Skeletal muscle satellite cell (primary cell): ENCODE results near the gene PSMB8.
"Not testable (repeated sequence)": the region's sequence is repeated elsewhere in the genome, so short reads cannot be mapped to it uniquely, and the experiment has no call there.

Experiments
- H3K27me3 ChIP-seq: 2 replicates; pipeline ENCODE4 v1.7.0; 2013; ENCODE audit warnings: low read length; ENCODE audit not compliant: control insufficient read depth, insufficient read depth
- H3K36me3 ChIP-seq: 2 replicates; pipeline ENCODE4 v1.7.0; 2013; ENCODE audit warnings: mild to moderate bottlenecking, control low read depth, low read length; ENCODE audit not compliant: insufficient read depth
- H3K4me1 ChIP-seq: 2 replicates; pipeline ENCODE4 v1.7.0; 2013; ENCODE audit warnings: low read length; ENCODE audit not compliant: control insufficient read depth, insufficient read depth
- H3K4me2 ChIP-seq: 2 replicates; pipeline ENCODE4 v1.7.0; 2013; ENCODE audit warnings: mild to moderate bottlenecking, low read length
- H3K4me3 ChIP-seq: 2 replicates; pipeline ENCODE4 v1.7.0; 2013; ENCODE audit warnings: low read length
- H3K9ac ChIP-seq: 2 replicates; pipeline ENCODE4 v1.7.0; 2013; ENCODE audit warnings: mild to moderate bottlenecking, low read depth, low read length, moderate library complexity
- H3K9me3 ChIP-seq: replicated peaks from 2 replicates; pipeline ENCODE4 v1.7.0; 2013; ENCODE audit warnings: mild to moderate bottlenecking, control low read depth, low read length

PSMB8 gene

GRCh38 chr6:32876603-32877002 lies 32.8 kb upstream of the PSMB8 start:
- Histone ChIP-seq H3K9me3 (no peaks in the 10 kb centered on the region), H3K4me1 (no peaks in the 10 kb centered on the region), H3K27me3 (peaks cover 60% of the 10 kb centered on the region), H3K36me3 (no peaks in the 10 kb centered on the region), H3K4me2 (no peak overlapping the region), H3K4me3 (no peak overlapping the region), H3K9ac (no peak overlapping the region)

DNA sequence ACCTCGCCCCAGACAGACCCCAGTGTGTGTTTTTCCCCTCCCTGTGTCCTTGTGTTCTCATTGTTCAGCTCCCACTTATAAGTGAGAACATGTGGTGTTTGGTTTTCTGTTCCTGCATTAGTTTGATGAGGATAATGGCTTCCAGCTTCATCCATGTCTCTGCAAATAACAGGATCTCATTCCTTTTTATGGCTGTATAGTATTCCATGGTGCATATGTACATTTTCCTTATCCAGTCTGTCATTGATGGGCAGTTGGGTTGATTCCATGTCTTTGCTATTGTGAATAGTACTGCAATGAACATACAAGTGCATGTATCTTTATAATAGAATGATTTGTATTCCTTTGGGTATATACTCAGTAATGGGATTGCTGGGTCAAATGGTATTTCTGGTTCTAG lies 30.1 kb upstream of the PSMB8 start:
- H3K4me3 ChIP-seq, H3K4me2 ChIP-seq, H3K9ac ChIP-seq, H3K9me3 ChIP-seq, H3K4me1 ChIP-seq, H3K36me3 ChIP-seq: not testable (repeated sequence)
- H3K27me3 ChIP-seq, result peaks cover 61% of the 10 kb centered on the region

DNA sequence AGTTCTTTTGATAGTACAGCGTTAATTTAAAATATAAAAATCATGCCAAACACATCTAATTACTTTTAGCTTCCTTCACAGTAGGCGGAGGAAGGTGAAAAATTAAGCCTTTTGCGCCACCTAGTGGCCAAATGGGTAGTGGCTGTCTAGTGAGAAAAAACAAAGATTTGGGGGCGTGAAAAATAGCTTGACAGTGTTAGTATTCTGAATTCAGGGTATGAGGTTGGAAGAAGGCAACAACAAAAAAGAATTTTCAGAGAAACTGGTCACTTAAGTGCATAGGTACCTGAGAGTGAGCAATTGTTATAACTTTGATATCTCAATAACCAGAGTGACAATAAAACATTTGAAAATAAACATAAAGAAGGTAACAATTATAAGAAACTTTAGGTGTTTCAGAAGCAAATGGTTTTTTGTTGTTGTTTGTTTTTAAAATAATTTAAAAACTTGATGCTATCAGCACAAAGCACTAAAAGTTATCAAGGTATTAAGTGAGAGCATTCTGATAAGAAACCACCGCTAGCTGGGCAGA lies 24.5 kb upstream of the PSMB8 start:
- no peak overlapping the region for H3K9ac ChIP-seq
- H3K4me2 ChIP-seq, result no peak overlapping the region
- no peaks in the 10 kb centered on the region for H3K36me3 ChIP-seq
- no peaks in the 10 kb centered on the region for H3K9me3 ChIP-seq
- no peak overlapping the region for H3K4me3 ChIP-seq
- H3K27me3 ChIP-seq, result peaks cover 58% of the 10 kb centered on the region
- no peaks in the 10 kb centered on the region for H3K4me1 ChIP-seq

DNA sequence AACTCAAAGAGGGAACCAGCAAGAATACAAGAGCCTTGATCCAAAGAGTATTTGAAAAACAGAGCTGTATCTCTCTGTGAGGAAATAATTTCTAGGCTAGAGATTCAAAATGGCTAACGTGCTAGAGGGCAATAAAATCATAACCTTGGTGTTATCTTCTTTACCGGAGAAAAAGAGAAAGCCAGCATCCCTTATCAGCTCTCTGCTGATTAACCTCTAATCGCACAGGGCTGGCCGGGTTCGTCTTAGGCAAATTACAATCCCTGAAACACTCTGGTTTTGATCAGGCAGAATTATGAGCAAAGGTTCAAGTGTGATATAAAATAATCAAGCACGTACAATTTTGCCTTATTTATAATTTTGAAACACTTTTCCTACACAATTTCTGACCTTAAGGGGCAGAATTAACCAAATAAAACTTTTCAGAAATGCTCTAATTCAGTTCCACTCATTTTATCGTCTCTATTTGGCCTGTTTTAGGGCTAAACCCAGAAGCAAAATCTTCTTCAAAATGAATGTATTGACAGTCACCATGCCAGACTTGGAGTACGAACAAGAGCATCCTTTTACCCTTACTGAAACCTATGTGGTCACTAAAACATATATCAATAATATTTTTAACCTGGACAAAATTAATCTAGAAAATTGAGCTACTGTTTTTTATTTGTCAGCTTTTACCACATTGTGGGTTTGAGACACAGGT lies 23.9 kb upstream of the PSMB8 start:
- no peaks in the 10 kb centered on the region for H3K4me1 ChIP-seq
- H3K27me3 ChIP-seq, result peaks cover 62% of the 10 kb centered on the region
- H3K4me2 ChIP-seq, result no peak overlapping the region
- no peak overlapping the region for H3K9ac ChIP-seq
- H3K4me3 ChIP-seq, result no peak overlapping the region
- no peaks in the 10 kb centered on the region for H3K9me3 ChIP-seq
- H3K36me3 ChIP-seq, result no peaks in the 10 kb centered on the region

DNA sequence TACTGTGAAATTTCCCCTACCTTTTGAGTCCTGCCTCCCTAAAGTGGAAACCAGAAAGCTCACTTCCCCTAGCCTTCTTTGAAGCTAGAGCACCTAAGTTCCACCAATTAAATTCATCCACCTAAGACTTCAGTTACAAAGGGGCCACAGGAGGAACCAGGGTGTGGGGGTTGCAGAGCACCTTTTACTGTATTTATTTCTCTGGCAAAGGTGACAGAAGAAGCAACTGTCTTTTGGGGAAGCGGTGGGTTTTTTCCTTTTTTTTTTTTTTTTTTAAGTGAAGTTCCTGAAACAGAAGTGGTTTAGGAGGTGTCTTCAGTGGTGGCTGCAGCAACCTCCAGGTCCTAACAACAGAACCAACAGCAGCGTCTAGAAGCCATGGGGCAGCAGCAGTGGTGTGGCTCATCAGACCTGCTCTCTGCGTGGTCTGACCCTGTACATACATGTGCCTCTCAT lies 23.2 kb upstream of the PSMB8 start:
- Histone ChIP-seq H3K9ac (no peak overlapping the region), H3K4me2 (no peak overlapping the region), H3K36me3 (no peaks in the 10 kb centered on the region), H3K9me3 (no peaks in the 10 kb centered on the region), H3K4me3 (no peak overlapping the region), H3K27me3 (peaks cover 62% of the 10 kb centered on the region), H3K4me1 (no peaks in the 10 kb centered on the region)

DNA sequence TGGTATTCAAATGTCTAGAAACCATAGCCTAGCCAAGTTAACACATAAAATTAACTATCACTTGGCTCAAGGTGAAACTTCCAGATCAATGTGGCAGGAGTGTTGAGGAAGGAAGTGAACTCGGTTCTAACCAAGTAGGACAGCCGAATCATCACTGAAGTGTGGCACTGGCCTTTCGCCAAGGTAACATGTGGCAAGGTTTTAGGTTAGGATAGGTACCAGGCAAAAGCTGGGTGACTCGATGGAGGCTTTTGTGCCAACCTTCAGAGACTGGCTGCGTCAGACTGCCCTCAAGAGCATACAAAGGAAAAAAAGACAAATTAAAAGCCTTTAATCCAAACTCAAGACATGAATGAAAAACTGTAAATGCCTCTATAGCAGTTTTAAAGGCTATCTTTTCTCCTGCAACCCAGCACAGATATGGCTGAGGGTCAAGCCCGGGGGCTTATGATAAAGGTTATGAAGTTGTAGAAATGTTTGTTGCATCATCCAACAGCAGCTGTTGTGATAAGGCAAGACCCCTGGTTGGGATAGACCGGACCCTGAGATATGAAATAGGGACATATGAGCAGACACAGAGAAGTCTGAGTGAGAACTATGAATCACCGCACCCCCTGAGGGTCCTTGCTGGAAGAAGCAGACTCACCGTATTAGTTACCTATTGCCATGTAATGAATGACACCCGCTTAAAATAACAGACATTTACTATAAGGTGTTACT lies 22.0 kb upstream of the PSMB8 start:
- Histone ChIP-seq H3K36me3 (no peaks in the 10 kb centered on the region), H3K27me3 (peaks cover 52% of the 10 kb centered on the region), H3K9me3 (no peaks in the 10 kb centered on the region), H3K4me3 (no peak overlapping the region), H3K9ac (no peak overlapping the region), H3K4me2 (no peak overlapping the region), H3K4me1 (no peaks in the 10 kb centered on the region)

DNA sequence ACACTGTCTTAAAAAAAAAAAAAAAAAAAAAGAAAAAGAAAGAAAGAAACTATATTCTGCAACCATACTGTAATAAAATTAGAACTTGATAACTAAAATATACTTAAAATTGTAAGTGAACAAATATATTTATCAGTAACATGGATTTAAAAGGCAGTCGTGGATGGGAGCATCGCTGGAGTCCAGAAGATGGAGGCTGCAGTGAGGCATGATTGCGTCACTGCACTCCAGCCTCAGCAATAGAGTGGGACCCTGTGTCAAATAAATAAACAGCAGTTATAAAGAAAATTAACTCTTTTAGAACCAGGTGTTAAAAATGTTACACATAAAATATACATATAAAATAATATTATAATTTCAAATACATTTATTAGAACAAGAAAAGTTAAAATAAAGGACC lies 18.9 kb upstream of the PSMB8 start:
- no peaks in the 10 kb centered on the region for H3K4me1 ChIP-seq
- no peak overlapping the region for H3K4me3 ChIP-seq
- H3K27me3 ChIP-seq, result peaks cover 39% of the 10 kb centered on the region
- no peak overlapping the region for H3K4me2 ChIP-seq
- no peak overlapping the region for H3K9ac ChIP-seq
- H3K9me3 ChIP-seq, result no peaks in the 10 kb centered on the region
- H3K36me3 ChIP-seq, result no peaks in the 10 kb centered on the region

GRCh38 chr6:32860674-32861073 lies 16.8 kb upstream of the PSMB8 start:
- no peak overlapping the region for H3K4me2 ChIP-seq
- peaks cover 27% of the 10 kb centered on the region for H3K27me3 ChIP-seq
- H3K36me3 ChIP-seq, result no peaks in the 10 kb centered on the region
- H3K9me3 ChIP-seq, result no peaks in the 10 kb centered on the region
- H3K4me3 ChIP-seq, result no peak overlapping the region
- no peaks in the 10 kb centered on the region for H3K4me1 ChIP-seq
- H3K9ac ChIP-seq, result no peak overlapping the region

GRCh38 chr6:32858194-32858593 lies 14.3 kb upstream of the PSMB8 start:
- peaks cover 6% of the 10 kb centered on the region for H3K4me1 ChIP-seq
- no peaks in the 10 kb centered on the region for H3K9me3 ChIP-seq
- peaks cover 22% of the 10 kb centered on the region for H3K27me3 ChIP-seq
- H3K4me3 ChIP-seq, result no peak overlapping the region
- no peak overlapping the region for H3K4me2 ChIP-seq
- H3K36me3 ChIP-seq, result no peaks in the 10 kb centered on the region
- H3K9ac ChIP-seq, result no peak overlapping the region

GRCh38 chr6:32857156-32857891 lies 13.5 kb upstream of the PSMB8 start:
- Histone ChIP-seq H3K9me3 (no peaks in the 10 kb centered on the region), H3K4me3 (no peak overlapping the region), H3K27me3 (peaks cover 19% of the 10 kb centered on the region), H3K4me2 (no peak overlapping the region), H3K4me1 (peaks cover 10% of the 10 kb centered on the region), H3K9ac (no peak overlapping the region), H3K36me3 (no peaks in the 10 kb centered on the region)

DNA sequence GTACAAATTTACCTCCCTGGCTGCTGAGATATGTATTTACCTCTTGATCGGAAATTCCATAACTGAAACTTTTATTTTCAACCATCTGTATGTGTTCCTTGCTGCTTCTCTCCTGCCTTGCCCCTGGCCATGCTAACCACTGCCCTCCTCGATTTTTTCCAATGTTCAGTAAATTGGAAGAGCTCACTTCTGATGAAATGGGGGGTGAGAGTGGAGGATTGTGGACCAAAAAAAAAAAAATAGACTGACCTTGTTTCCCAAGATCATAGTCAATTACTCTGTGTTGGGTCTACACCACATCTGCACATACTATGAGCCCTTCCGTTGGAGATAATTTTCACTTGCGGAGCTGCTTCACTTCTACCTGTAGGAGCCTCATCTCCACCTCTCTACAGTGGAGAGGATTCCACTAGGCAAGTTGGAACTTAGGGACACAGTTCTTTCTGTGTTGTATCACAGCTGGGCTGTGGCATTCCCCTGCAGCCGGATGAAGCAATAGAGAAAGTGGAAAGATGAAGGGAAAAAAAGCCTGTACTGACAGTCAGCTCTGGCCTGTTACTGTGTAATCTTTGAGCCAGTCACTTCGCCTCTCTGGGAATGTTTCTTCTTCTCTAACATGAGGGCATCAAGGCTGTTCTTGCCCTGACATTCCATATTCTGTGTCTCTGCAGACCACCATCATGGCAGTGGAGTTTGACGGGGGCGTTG lies 11.8 kb upstream of the PSMB8 start:
- Histone ChIP-seq H3K4me2 (no peak overlapping the region), H3K4me3 (no peak overlapping the region), H3K9me3 (no peaks in the 10 kb centered on the region), H3K27me3 (peaks cover 19% of the 10 kb centered on the region), H3K4me1 (peaks cover 15% of the 10 kb centered on the region), H3K36me3 (peaks cover 4% of the 10 kb centered on the region), H3K9ac (no peak overlapping the region)
